ENCODE measurements around the gene GRAMD1B. TPM values are rescaled to one million over a fixed set of nuclear protein-coding genes. Genes with fewer than 3 reads are reported as not detected.

The GRAMD1B gene
- total RNA-seq, 2 donors from 2014 or later, result 28.8 to 39.6 TPM

GRCh38 chr11:123642435-123642834 lies 212.4 kb downstream of the GRAMD1B start:
- no peak overlapping the region for H3K4me3 Mint-ChIP-seq
- DNase-seq, result peak; percentile 59
- no peaks in the 10 kb centered on the region for H3K36me3 ChIP-seq (ENCODE audit: control insufficient read depth, insufficient read depth, low read length)
- no peaks in the 10 kb centered on the region for H3K27me3 ChIP-seq (ENCODE audit: control insufficient read depth, insufficient read depth, low read length, poor library complexity, severe bottlenecking)
- no peaks in the 10 kb centered on the region for H3K9me3 Mint-ChIP-seq
- no peaks in the 10 kb centered on the region for H3K9me3 ChIP-seq (ENCODE audit: control insufficient read depth, low read length)
- WGBS, 2 experiments (ENCODE audit: insufficient coverage in 1 of 2, insufficient read length in 1 of 2), result 92 to 94% methylated on average over 13 to 15 of the region's 15 CpGs
- H3K27ac Mint-ChIP-seq, result no peak overlapping the region
- H3K4me1 Mint-ChIP-seq, result peaks cover 3% of the 10 kb centered on the region
- no peak overlapping the region for H3K27ac ChIP-seq (ENCODE audit: low read depth, low read length)
- H3K9ac ChIP-seq (ENCODE audit: extremely low read depth, low read length, poor library complexity, severe bottlenecking), result no peak overlapping the region
- no peak overlapping the region for H3K4me3 ChIP-seq (ENCODE audit: low read length)
- no peaks in the 10 kb centered on the region for H3K4me1 ChIP-seq (ENCODE audit: control insufficient read depth, insufficient read depth, low read length)
- peak; percentile 54 for TF ChIP-seq CTCF (conservative IDR thresholded peaks at IDR 0.05)
- H3K27me3 Mint-ChIP-seq (ENCODE audit: insufficient read depth), result peaks cover 10% of the 10 kb centered on the region
- no peaks in the 10 kb centered on the region for H3K36me3 Mint-ChIP-seq (ENCODE audit: low read depth)

- peaks cover 4% of the 10 kb centered on the region for H3K27me3 ChIP-seq (ENCODE audit: control insufficient read depth, insufficient read depth, low read length, poor library complexity, severe bottlenecking)
- no peaks in the 10 kb centered on the region for H3K36me3 ChIP-seq (ENCODE audit: control insufficient read depth, insufficient read depth, low read length)
- H3K4me3 ChIP-seq (ENCODE audit: low read length), result no peak overlapping the region
- Mint-ChIP-seq H3K4me1 (peaks cover 3% of the 10 kb centered on the region), H3K9me3 (no peaks in the 10 kb centered on the region), H3K27me3 (ENCODE audit: insufficient read depth) (peaks cover 12% of the 10 kb centered on the region), H3K4me3 (no peak overlapping the region), H3K27ac (no peak overlapping the region), H3K36me3 (ENCODE audit: low read depth) (no peaks in the 10 kb centered on the region)
- TF ChIP-seq CTCF (conservative IDR thresholded peaks at IDR 0.05), result no peak
- H3K9ac ChIP-seq (ENCODE audit: extremely low read depth, low read length, poor library complexity, severe bottlenecking), result no peak overlapping the region
- H3K9me3 ChIP-seq (ENCODE audit: control insufficient read depth, low read length), result no peaks in the 10 kb centered on the region
- no peak for DNase-seq
- H3K4me1 ChIP-seq (ENCODE audit: control insufficient read depth, insufficient read depth, low read length), result no peaks in the 10 kb centered on the region
- WGBS, 2 experiments (ENCODE audit: insufficient coverage in 1 of 2, insufficient read length in 1 of 2), result 87 to 90% methylated on average over 6 to 12 of the region's 12 CpGs
- H3K27ac ChIP-seq (ENCODE audit: low read depth, low read length), result no peak overlapping the region
Observed at GRCh38 chr11:123645286-123645975, 215.4 kb downstream of the GRAMD1B start.

- Histone ChIP-seq H3K4me1 (ENCODE audit: control insufficient read depth, insufficient read depth, low read length) (peaks cover 6% of the 10 kb centered on the region), H3K9me3 (ENCODE audit: control insufficient read depth, low read length) (no peaks in the 10 kb centered on the region), H3K4me3 (ENCODE audit: low read length) (no peak overlapping the region), H3K36me3 (ENCODE audit: control insufficient read depth, insufficient read depth, low read length) (no peaks in the 10 kb centered on the region), H3K9ac (ENCODE audit: extremely low read depth, low read length, poor library complexity, severe bottlenecking) (no peak overlapping the region), H3K27ac (ENCODE audit: low read depth, low read length) (no peak overlapping the region), H3K27me3 (ENCODE audit: control insufficient read depth, insufficient read depth, low read length, poor library complexity, severe bottlenecking) (peaks cover 38% of the 10 kb centered on the region)
- no peak for TF ChIP-seq CTCF (conservative IDR thresholded peaks at IDR 0.05)
- DNase-seq, result no peak
- H3K27ac Mint-ChIP-seq, result no peak overlapping the region
- H3K4me1 Mint-ChIP-seq, result peaks cover 8% of the 10 kb centered on the region
- no peaks in the 10 kb centered on the region for H3K9me3 Mint-ChIP-seq
- no peaks in the 10 kb centered on the region for H3K36me3 Mint-ChIP-seq (ENCODE audit: low read depth)
- no CpG with 5 or more reads among the region's 2 CpGs for WGBS, 2 experiments (ENCODE audit: insufficient coverage in 1 of 2, insufficient read length in 1 of 2)
- peaks cover 47% of the 10 kb centered on the region for H3K27me3 Mint-ChIP-seq (ENCODE audit: insufficient read depth)
- no peak overlapping the region for H3K4me3 Mint-ChIP-seq
Observed at GRCh38 chr11:123650901-123651300, 220.8 kb downstream of the GRAMD1B start.
